Suprapubic skin (tissue), 4 donors: ENCODE measurements around the gene LPGAT1.

Source experiments
- POLR2A ChIP-seq, 2 donors: fragments of 450-650 bp; IDR thresholded peaks; one replicate each; pipeline ENCODE4 v1.6.1; 2017; ENCODE audit warnings: antibody characterized with exemption in 2 of 2, mild to moderate bottlenecking in 2 of 2, moderate library complexity in 2 of 2
- POLR2AphosphoS5 ChIP-seq, 3 donors: sonication (generic); formaldehyde crosslinking; IDR thresholded peaks; one replicate each; pipeline ENCODE4 v1.6.1; 2017; ENCODE audit warnings: antibody characterized with exemption in 3 of 3
- TF ChIP-seq, protein P1 (sequence below), 2 donors: fragments of 200-600 bp in 1 of 2; fragments of 450-650 bp in 1 of 2; sonication (generic) in 1 of 2; IDR thresholded peaks; one replicate each; pipeline ENCODE4 v1.5.1; 2016 to 2019; ENCODE audit warnings: antibody characterized with exemption in 2 of 2, mild to moderate bottlenecking in 1 of 2, moderate library complexity in 1 of 2

DNA sequence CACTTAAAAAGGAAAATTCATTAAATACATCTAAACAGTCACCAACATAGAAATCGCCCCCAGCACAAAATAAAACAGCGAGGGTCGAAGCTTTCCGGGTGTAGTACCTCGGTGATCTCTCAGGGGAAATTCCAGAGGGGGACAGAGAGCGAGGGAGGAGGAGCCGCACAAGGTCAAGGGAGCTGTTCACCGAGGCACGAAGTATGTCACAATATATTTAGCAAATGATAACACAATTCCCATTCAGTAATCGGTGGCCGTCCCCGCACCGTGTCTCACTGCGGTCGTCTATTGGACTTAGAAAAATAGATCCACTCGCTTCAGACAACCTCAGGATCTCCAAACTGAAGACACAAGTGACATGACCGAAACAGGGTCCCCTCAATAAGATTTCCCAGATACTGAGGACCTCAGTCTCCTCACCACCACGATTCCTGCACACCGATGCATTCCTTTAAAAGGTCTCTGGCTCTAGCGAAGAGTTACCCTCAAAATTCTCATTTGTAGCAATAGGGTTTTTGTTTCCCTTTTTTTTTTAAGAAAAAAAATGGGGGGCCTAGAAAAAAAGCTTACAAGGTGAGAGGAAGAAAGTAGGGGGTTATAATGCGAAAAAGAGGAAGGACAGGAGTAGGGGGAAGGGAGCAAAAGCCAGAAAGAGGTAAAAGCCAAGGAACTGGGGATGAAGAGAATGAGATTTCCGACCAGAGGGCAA is 1.1 kb downstream of the LPGAT1 start:
- TF ChIP-seq POLR2A (IDR thresholded peaks at IDR 0.05) (no peak), POLR2AphosphoS5 (IDR thresholded peaks at IDR 0.05) (no peak)
- TF ChIP-seq, protein P1, sequence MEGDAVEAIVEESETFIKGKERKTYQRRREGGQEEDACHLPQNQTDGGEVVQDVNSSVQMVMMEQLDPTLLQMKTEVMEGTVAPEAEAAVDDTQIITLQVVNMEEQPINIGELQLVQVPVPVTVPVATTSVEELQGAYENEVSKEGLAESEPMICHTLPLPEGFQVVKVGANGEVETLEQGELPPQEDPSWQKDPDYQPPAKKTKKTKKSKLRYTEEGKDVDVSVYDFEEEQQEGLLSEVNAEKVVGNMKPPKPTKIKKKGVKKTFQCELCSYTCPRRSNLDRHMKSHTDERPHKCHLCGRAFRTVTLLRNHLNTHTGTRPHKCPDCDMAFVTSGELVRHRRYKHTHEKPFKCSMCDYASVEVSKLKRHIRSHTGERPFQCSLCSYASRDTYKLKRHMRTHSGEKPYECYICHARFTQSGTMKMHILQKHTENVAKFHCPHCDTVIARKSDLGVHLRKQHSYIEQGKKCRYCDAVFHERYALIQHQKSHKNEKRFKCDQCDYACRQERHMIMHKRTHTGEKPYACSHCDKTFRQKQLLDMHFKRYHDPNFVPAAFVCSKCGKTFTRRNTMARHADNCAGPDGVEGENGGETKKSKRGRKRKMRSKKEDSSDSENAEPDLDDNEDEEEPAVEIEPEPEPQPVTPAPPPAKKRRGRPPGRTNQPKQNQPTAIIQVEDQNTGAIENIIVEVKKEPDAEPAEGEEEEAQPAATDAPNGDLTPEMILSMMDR (IDR thresholded peaks at IDR 0.05) = no peak
